Astrocyte (in vitro differentiated cells and primary cell): ENCODE measurements around the gene STAP2. TPM values are rescaled to one million over a fixed set of nuclear protein-coding genes. Genes with fewer than 3 reads are reported as not detected.

Experiments used
- DNase-seq: peaks from one replicate; pipeline ENCODE4 v3.0.0-alpha.2; 2010; ENCODE audit warnings: low read depth
- FAIRE-seq: peaks from 2 replicates; lab custom pipeline; 2011; peaks lifted over from hg19 to GRCh38; lab: Jason Lieb, UNC
- H2AFZ ChIP-seq: 2 replicates; pipeline ENCODE4 v1.6.0; 2012; ENCODE audit warnings: low read depth, low read length, inconsistent platforms
- H3K27ac ChIP-seq: 2 replicates; pipeline ENCODE4 v1.5.1; 2011; ENCODE audit warnings: low read depth, low read length, inconsistent platforms
- H3K27me3 ChIP-seq: 2 replicates; pipeline ENCODE4 v1.6.0; 2011; ENCODE audit warnings: low read length, inconsistent platforms; ENCODE audit not compliant: insufficient read depth
- H3K36me3 ChIP-seq: 2 replicates; pipeline ENCODE4 v1.5.1; 2011; ENCODE audit warnings: low read length, inconsistent platforms; ENCODE audit not compliant: insufficient read depth
- H3K4me1 ChIP-seq: 2 replicates; pipeline ENCODE4 v1.5.1; 2011; ENCODE audit warnings: low read length, inconsistent platforms; ENCODE audit not compliant: insufficient read depth
- H3K4me2 ChIP-seq: 2 replicates; pipeline ENCODE4 v1.6.0; 2012; ENCODE audit warnings: low read length, inconsistent platforms
- H3K4me3 ChIP-seq: 2 replicates; pipeline ENCODE4 v1.5.1; 2011; ENCODE audit warnings: low read depth, mild to moderate bottlenecking, low read length, inconsistent platforms; ENCODE audit not compliant: insufficient read depth
- H3K79me2 ChIP-seq: 2 replicates; pipeline ENCODE4 v1.6.0; 2012; ENCODE audit warnings: mild to moderate bottlenecking, low read length, inconsistent platforms; ENCODE audit not compliant: insufficient read depth
- H3K9ac ChIP-seq: 2 replicates; pipeline ENCODE4 v1.6.0; 2012; ENCODE audit warnings: mild to moderate bottlenecking, low read length, inconsistent platforms
- H3K9me3 ChIP-seq: 2 replicates; pipeline ENCODE4 v1.5.1; 2012; ENCODE audit warnings: low read depth, mild to moderate bottlenecking, low read length, inconsistent platforms; ENCODE audit not compliant: insufficient read depth
- H4K20me1 ChIP-seq: 2 replicates; pipeline ENCODE4 v1.6.0; 2012; ENCODE audit warnings: low read length, inconsistent platforms; ENCODE audit not compliant: insufficient read depth
- H3K27ac Mint-ChIP-seq: one replicate; pipeline ENCODE4 v1.8.0; 2021; ENCODE audit warnings: mild to moderate bottlenecking, mixed read lengths; ENCODE audit not compliant: unreplicated experiment
- H3K27me3 Mint-ChIP-seq: one replicate; pipeline ENCODE4 v1.8.0; 2021; ENCODE audit warnings: low read depth, mixed read lengths; ENCODE audit not compliant: unreplicated experiment
- H3K36me3 Mint-ChIP-seq: one replicate; pipeline ENCODE4 v1.8.0; 2021; ENCODE audit warnings: low read depth, mixed read lengths; ENCODE audit not compliant: unreplicated experiment
- H3K4me1 Mint-ChIP-seq: one replicate; pipeline ENCODE4 v1.8.0; 2021; ENCODE audit warnings: low read depth, mixed read lengths; ENCODE audit not compliant: unreplicated experiment
- H3K4me3 Mint-ChIP-seq: one replicate; pipeline ENCODE4 v1.8.0; 2021; ENCODE audit warnings: mild to moderate bottlenecking, moderate library complexity, mixed read lengths; ENCODE audit not compliant: unreplicated experiment
- H3K9me3 Mint-ChIP-seq: one replicate; pipeline ENCODE4 v1.8.0; 2021; ENCODE audit warnings: mild to moderate bottlenecking, mixed read lengths; ENCODE audit not compliant: unreplicated experiment
- EZH2 ChIP-seq: IDR thresholded peaks from 2 replicates; pipeline ENCODE4 v1.6.1; 2012; ENCODE audit warnings: mild to moderate bottlenecking, low read length, inconsistent platforms; ENCODE audit not compliant: insufficient read depth
- total RNA-seq: library from RNA; stranded (reverse); gene quantifications from 2 replicates; pipeline ENCODE4 v1.2.1, GENCODE V29; 2021
- TF ChIP-seq, protein P1 (sequence below): IDR thresholded peaks from 2 replicates; pipeline ENCODE4 v1.5.1; 2011; ENCODE audit warnings: low read depth, mild to moderate bottlenecking, inconsistent platforms, low read length, moderate library complexity; ENCODE audit not compliant: insufficient read depth

STAP2 gene
- total RNA-seq, 1 donor from 2014 or later: 5.3 TPM

- H3K27me3 ChIP-seq: no peaks in the 10 kb centered on the region
- FAIRE-seq (no peak), DNase-seq (peak; percentile 69)
- H4K20me1 ChIP-seq: peaks cover 96% of the 10 kb centered on the region
- Mint-ChIP-seq H3K36me3 (peaks cover 7% of the 10 kb centered on the region), H3K27ac (no peak overlapping the region), H3K4me3 (no peak overlapping the region), H3K27me3 (no peaks in the 10 kb centered on the region), H3K4me1 (peaks cover 34% of the 10 kb centered on the region), H3K9me3 (no peaks in the 10 kb centered on the region)
- H3K9me3 ChIP-seq: no peaks in the 10 kb centered on the region
- H3K79me2 ChIP-seq: peaks cover 93% of the 10 kb centered on the region
- H2AFZ ChIP-seq: no peak overlapping the region
- no peak for TF ChIP-seq EZH2
- TF ChIP-seq, protein P1, sequence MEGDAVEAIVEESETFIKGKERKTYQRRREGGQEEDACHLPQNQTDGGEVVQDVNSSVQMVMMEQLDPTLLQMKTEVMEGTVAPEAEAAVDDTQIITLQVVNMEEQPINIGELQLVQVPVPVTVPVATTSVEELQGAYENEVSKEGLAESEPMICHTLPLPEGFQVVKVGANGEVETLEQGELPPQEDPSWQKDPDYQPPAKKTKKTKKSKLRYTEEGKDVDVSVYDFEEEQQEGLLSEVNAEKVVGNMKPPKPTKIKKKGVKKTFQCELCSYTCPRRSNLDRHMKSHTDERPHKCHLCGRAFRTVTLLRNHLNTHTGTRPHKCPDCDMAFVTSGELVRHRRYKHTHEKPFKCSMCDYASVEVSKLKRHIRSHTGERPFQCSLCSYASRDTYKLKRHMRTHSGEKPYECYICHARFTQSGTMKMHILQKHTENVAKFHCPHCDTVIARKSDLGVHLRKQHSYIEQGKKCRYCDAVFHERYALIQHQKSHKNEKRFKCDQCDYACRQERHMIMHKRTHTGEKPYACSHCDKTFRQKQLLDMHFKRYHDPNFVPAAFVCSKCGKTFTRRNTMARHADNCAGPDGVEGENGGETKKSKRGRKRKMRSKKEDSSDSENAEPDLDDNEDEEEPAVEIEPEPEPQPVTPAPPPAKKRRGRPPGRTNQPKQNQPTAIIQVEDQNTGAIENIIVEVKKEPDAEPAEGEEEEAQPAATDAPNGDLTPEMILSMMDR: no peak
- peaks cover 41% of the 10 kb centered on the region for H3K4me1 ChIP-seq
- H3K4me2 ChIP-seq: peak overlapping the region; percentile 25
- H3K9ac ChIP-seq: no peak overlapping the region
- no peak overlapping the region for H3K4me3 ChIP-seq
- no peaks in the 10 kb centered on the region for H3K36me3 ChIP-seq
- no peak overlapping the region for H3K27ac ChIP-seq
Observed at GRCh38 chr19:4379383-4380253, 41.0 kb upstream of the STAP2 start.

GRCh38 chr19:4378886-4379285 lies 40.3 kb upstream of the STAP2 start:
- H3K27me3 Mint-ChIP-seq: no peaks in the 10 kb centered on the region

More at GRCh38 chr19:4378886-4379285, 40.3 kb upstream of the STAP2 start:
- Histone ChIP-seq H3K27me3 (no peaks in the 10 kb centered on the region), H3K27ac (no peak overlapping the region), H2AFZ (no peak overlapping the region), H3K36me3 (no peaks in the 10 kb centered on the region), H3K4me1 (peaks cover 48% of the 10 kb centered on the region), H3K9ac (no peak overlapping the region), H3K9me3 (no peaks in the 10 kb centered on the region), H4K20me1 (peaks cover 95% of the 10 kb centered on the region), H3K4me3 (no peak overlapping the region), H3K79me2 (peaks cover 93% of the 10 kb centered on the region), H3K4me2 (no peak overlapping the region)
- H3K4me3 Mint-ChIP-seq: no peak overlapping the region
- no peak for FAIRE-seq
- no peaks in the 10 kb centered on the region for H3K9me3 Mint-ChIP-seq
- no peak for DNase-seq
- H3K4me1 Mint-ChIP-seq: peaks cover 35% of the 10 kb centered on the region
- no peak overlapping the region for H3K27ac Mint-ChIP-seq
- H3K36me3 Mint-ChIP-seq: peaks cover 8% of the 10 kb centered on the region
- TF ChIP-seq, protein P1: no peak
- TF ChIP-seq EZH2: no peak
